H1 (cell line): Measurements from ENCODE around the gene HNRNPU. TPM values are rescaled to one million over a fixed set of nuclear protein-coding genes. Genes with fewer than 3 reads are reported as not detected.

Experiments
- CTCF ChIA-PET: fragments of 300-600 bp; sonication (Branson Sonifier 250); formaldehyde crosslinking; loops from one replicate; lab custom pipeline; 2021; ENCODE audit not compliant: partially characterized antibody; lab: Charles Lee
- POLR2A ChIA-PET: fragments of 300-600 bp; sonication (Branson Sonifier 250); formaldehyde crosslinking; loops from one replicate; lab custom pipeline; 2021; ENCODE audit warnings: inconsistent platforms; ENCODE audit not compliant: partially characterized antibody; lab: Charles Lee
- DNase-seq, 2 experiments: peaks; one replicate each; pipeline versions ENCODE4 v3.0.0 to v3.0.0-alpha.2; 2010 to 2022; ENCODE audit warnings: low spot score in 2 of 2, low read depth in 1 of 2, mixed read lengths in 1 of 2
- FAIRE-seq: peaks from 2 replicates; lab custom pipeline; 2011; peaks lifted over from hg19 to GRCh38; lab: Jason Lieb, UNC
- H2AFZ ChIP-seq: 2 replicates; pipeline ENCODE4 v1.8.1; 2012; ENCODE audit warnings: low read length, inconsistent platforms
- H2AK5ac ChIP-seq: 2 replicates; pipeline ENCODE4 v1.6.1; 2013; ENCODE audit warnings: low read depth, low read length
- H2BK120ac ChIP-seq: replicated peaks from 2 replicates; pipeline ENCODE3; 2013; ENCODE audit warnings: low read depth, low read length, inconsistent platforms
- H2BK12ac ChIP-seq: 2 replicates; pipeline ENCODE4 v1.6.1; 2013; ENCODE audit warnings: low read depth, low read length
- H2BK15ac ChIP-seq: 2 replicates; pipeline ENCODE4 v1.6.1; 2013; ENCODE audit warnings: low read length
- H2BK20ac ChIP-seq: 2 replicates; pipeline ENCODE4 v1.6.1; 2013; ENCODE audit warnings: low read length
- H2BK5ac ChIP-seq: 2 replicates; pipeline ENCODE4 v1.6.1; 2013; ENCODE audit warnings: low read depth, low read length
- H3K14ac ChIP-seq: 2 replicates; pipeline ENCODE4 v1.6.1; 2013; ENCODE audit warnings: inconsistent platforms; ENCODE audit not compliant: insufficient read length
- H3K18ac ChIP-seq: 2 replicates; pipeline ENCODE4 v1.6.1; 2013; ENCODE audit warnings: low read length; ENCODE audit errors: extremely low read depth
- H3K23ac ChIP-seq: 2 replicates; pipeline ENCODE4 v1.6.1; 2013; ENCODE audit warnings: inconsistent platforms; ENCODE audit not compliant: insufficient read length
- H3K23me2 ChIP-seq: 2 replicates; pipeline ENCODE4 v1.6.1; 2013; ENCODE audit warnings: low read depth, low read length
- H3K27ac ChIP-seq: 2 replicates; pipeline ENCODE4 v1.6.1; 2011; ENCODE audit warnings: low read depth, low read length, inconsistent platforms
- H3K27me3 ChIP-seq, 4 experiments: replicated peaks in 1 of 4; 1 replicate in 1 of 4; 2 replicates in 3 of 4; pipeline versions ENCODE4 v1.6.1 to v1.8.1; 2011 to 2013; ENCODE audit warnings: low read length in 3 of 4, mild to moderate bottlenecking in 3 of 4, inconsistent platforms in 2 of 4, mixed read lengths in 2 of 4, moderate library complexity in 1 of 4; ENCODE audit not compliant: control insufficient read depth in 3 of 4, insufficient read depth in 3 of 4; ENCODE audit errors: extremely low read depth in 1 of 4
- H3K36me3 ChIP-seq, 4 experiments: 2 replicates each; pipeline versions ENCODE4 v1.6.1 to v1.8.1; 2011 to 2013; ENCODE audit warnings: mild to moderate bottlenecking in 4 of 4, low read length in 3 of 4, moderate library complexity in 2 of 4, control low read depth in 1 of 4, inconsistent platforms in 1 of 4; ENCODE audit not compliant: insufficient read depth in 4 of 4, control insufficient read depth in 2 of 4
- H3K4ac ChIP-seq: replicated peaks from 2 replicates; pipeline ENCODE3; 2013; ENCODE audit warnings: low read length, low read depth, mixed read lengths, inconsistent platforms; ENCODE audit not compliant: insufficient read length
- H3K4me1 ChIP-seq, 4 experiments: replicated peaks in 1 of 4; 1 replicate in 1 of 4; 2 replicates in 3 of 4; pipeline versions ENCODE4 v1.6.1 to v1.8.1; 2011 to 2013; ENCODE audit warnings: low read length in 3 of 4, inconsistent platforms in 2 of 4, mixed read lengths in 1 of 4; ENCODE audit not compliant: insufficient read depth in 4 of 4, control insufficient read depth in 3 of 4
- H3K4me2 ChIP-seq, 2 experiments: 2 replicates each; pipeline versions ENCODE4 v1.6.1 to v1.8.1; 2011 to 2013; ENCODE audit warnings: low read depth in 2 of 2, low read length in 2 of 2, control low read depth in 1 of 2, inconsistent platforms in 1 of 2, mild to moderate bottlenecking in 1 of 2; ENCODE audit not compliant: insufficient read depth in 1 of 2
- H3K4me3 ChIP-seq, 4 experiments: fragments of 200-600, 300-600 bp in 1 of 4; sonication (generic), shearing (Covaris generic), sonication (Bioruptor Twin) in 1 of 4; 2 replicates each; pipeline versions ENCODE4 v1.5.1 to v1.8.1; 2011 to 2016; ENCODE audit warnings: low read length in 4 of 4, low read depth in 3 of 4, control low read depth in 2 of 4, inconsistent platforms in 2 of 4, mild to moderate bottlenecking in 2 of 4, mixed read lengths in 1 of 4, moderate library complexity in 1 of 4; ENCODE audit not compliant: insufficient read depth in 2 of 4; ENCODE audit errors: extremely low read depth in 1 of 4
- H3K56ac ChIP-seq: replicated peaks from 2 replicates; pipeline ENCODE3; 2013; ENCODE audit warnings: low read depth, mild to moderate bottlenecking, mixed read lengths, low read length, inconsistent platforms; ENCODE audit not compliant: insufficient read length
- H3K79me1 ChIP-seq: 2 replicates; pipeline ENCODE4 v1.6.1; 2013; ENCODE audit warnings: low read depth, low read length, control low read depth
- H3K79me2 ChIP-seq, 2 experiments: 2 replicates each; pipeline versions ENCODE4 v1.6.1 to v1.8.1; 2012 to 2013; ENCODE audit warnings: low read length in 2 of 2, mild to moderate bottlenecking in 2 of 2, inconsistent platforms in 1 of 2; ENCODE audit not compliant: insufficient read depth in 2 of 2, control insufficient read depth in 1 of 2
- H3K9ac ChIP-seq, 4 experiments: replicated peaks in 1 of 4; 1 replicate in 1 of 4; 2 replicates in 3 of 4; pipeline versions ENCODE4 v1.6.1 to v1.8.1; 2011 to 2013; ENCODE audit warnings: low read depth in 3 of 4, low read length in 3 of 4, control low read depth in 2 of 4, mild to moderate bottlenecking in 2 of 4, moderate library complexity in 2 of 4, inconsistent platforms in 1 of 4; ENCODE audit errors: extremely low read depth in 1 of 4
- H3K9me3 ChIP-seq, 2 experiments: 2 replicates each; pipeline versions ENCODE4 v1.6.1 to v1.8.1; 2012 to 2013; ENCODE audit warnings: mild to moderate bottlenecking in 2 of 2, moderate library complexity in 2 of 2, control low read depth in 1 of 2, inconsistent platforms in 1 of 2, low read depth in 1 of 2, low read length in 1 of 2, mixed read lengths in 1 of 2; ENCODE audit not compliant: insufficient read depth in 2 of 2
- H4K20me1 ChIP-seq, 2 experiments: replicated peaks in 1 of 2; 2 replicates each; pipeline versions ENCODE3 to v1.8.1; 2011 to 2013; ENCODE audit warnings: inconsistent platforms in 2 of 2, low read length in 2 of 2, mild to moderate bottlenecking in 1 of 2; ENCODE audit not compliant: insufficient read depth in 2 of 2, control insufficient read depth in 1 of 2
- H4K5ac ChIP-seq: 2 replicates; pipeline ENCODE4 v1.6.1; 2013; ENCODE audit warnings: low read length, low read depth, mixed read lengths, inconsistent platforms; ENCODE audit not compliant: insufficient read length
- H4K8ac ChIP-seq: 2 replicates; pipeline ENCODE4 v1.8.0; 2013; ENCODE audit warnings: mild to moderate bottlenecking, moderate library complexity, low read length, inconsistent platforms; ENCODE audit not compliant: insufficient read depth; ENCODE audit errors: extremely low read depth
- H4K91ac ChIP-seq: replicated peaks from 2 replicates; pipeline ENCODE3; 2013; ENCODE audit warnings: low read length, mixed read lengths, inconsistent platforms; ENCODE audit not compliant: insufficient read length
- POLR2A ChIP-seq, 2 experiments: IDR thresholded peaks; 1 replicate in 1 of 2; 2 replicates in 1 of 2; pipeline ENCODE4 v1.6.1; 2011; ENCODE audit warnings: low read depth in 2 of 2, low read length in 2 of 2, mild to moderate bottlenecking in 2 of 2; ENCODE audit errors: control extremely low read depth in 1 of 2
- YY1 ChIP-seq: IDR thresholded peaks from 2 replicates; pipeline ENCODE4 v1.6.1; 2011; ENCODE audit warnings: low read depth, mild to moderate bottlenecking, low read length
- WGBS, 2 experiments: shearing (Covaris generic) in 1 of 2; methylation state at CpG; one replicate each; pipeline versions ENCODE4 v1.1.6 to v1.1.7; 2013 to 2015; ENCODE audit warnings: low lambda C conversion rate in 2 of 2, mixed read lengths in 2 of 2, inconsistent platforms in 1 of 2, low coverage in 1 of 2, missing lambda C conversion rate in 1 of 2; ENCODE audit not compliant: insufficient replicate concordance in 2 of 2, insufficient coverage in 1 of 2, insufficient read length in 1 of 2; ENCODE audit errors: extremely low coverage in 1 of 2, missing lambda C conversion rate in 1 of 2; 5-methylcytosine and 5-hydroxymethylcytosine counted together
- polyA plus RNA-seq, 7 experiments: library from polyadenylated mRNA; depleted of rRNA in 3 of 7; stranded (reverse) in 5 of 7; unstranded in 2 of 7; fragments of >200 nt in 5 of 7; fragments of 200-250 nt in 2 of 7; gene quantifications; 1 replicate in 5 of 7; 2 replicates in 1 of 7; 4 replicates in 1 of 7; pipeline versions ENCODE4 v1.2.1 to v1.2.3, GENCODE V29; 2011 to 2013; ENCODE audit warnings: missing spikeins in 2 of 7, mixed read lengths in 2 of 7
- total RNA-seq: library from RNA; stranded (reverse); fragmentation: NEBNext Ultra II Directional; extraction: Animal tissue kit (Norgen Biotek cat#: 25700); gene quantifications from 2 replicates; pipeline ENCODE4 v1.2.1, GENCODE V29; 2021

HNRNPU gene
- total and polyA plus RNA-seq, 2 of the 8 experiments (the other 6 are each of a cell fraction or from before 2014, with no cell fraction given): 95.6 to 606 TPM

DNA sequence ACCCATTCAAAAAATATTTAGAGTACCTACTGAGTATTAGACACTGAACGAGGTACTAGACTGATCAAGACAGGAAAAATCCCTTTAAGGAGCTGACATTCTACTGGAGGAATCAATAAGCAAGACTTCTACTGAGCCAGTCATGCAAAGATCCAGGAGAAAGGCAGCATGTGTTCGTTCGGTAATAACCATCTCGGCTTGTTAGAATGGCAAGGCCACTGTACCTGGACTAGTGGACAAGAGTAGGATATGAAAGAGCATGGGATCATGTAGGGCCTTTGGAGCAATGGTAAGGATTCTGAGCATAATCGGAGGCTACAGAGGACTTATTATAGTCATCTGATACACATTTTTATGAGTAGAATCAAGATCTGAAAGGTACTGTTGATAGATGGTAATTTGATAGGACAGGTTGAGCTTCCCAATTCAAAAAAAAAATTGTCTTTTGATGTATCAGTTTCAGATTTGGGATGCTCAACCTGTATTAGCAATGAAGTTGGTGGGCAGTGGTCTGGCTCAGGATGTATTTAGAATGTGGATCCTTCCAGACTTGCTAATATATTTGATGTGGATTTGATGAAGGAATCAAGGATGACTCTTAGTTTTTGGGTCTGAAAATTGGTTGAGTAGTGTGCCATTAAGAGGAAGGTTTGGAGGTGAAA lies 26.6 kb downstream of the HNRNPU start:
- no peak overlapping the region for H2BK120ac ChIP-seq
- H4K20me1 ChIP-seq: peaks cover 4 to 7% of the 10 kb centered on the region in 2 experiments
- no peak overlapping the region for H3K4ac ChIP-seq
- no peak overlapping the region for H3K9ac ChIP-seq
- H3K23me2 ChIP-seq: peaks cover 6% of the 10 kb centered on the region
- no peak overlapping the region for H4K5ac ChIP-seq
- H3K79me1 ChIP-seq: no peaks in the 10 kb centered on the region; the same call in 1 of the 2 replicates
- H3K23ac ChIP-seq: no peak overlapping the region
- H2BK12ac ChIP-seq: no peak overlapping the region
- FAIRE-seq (no peak), DNase-seq (no peak)
- H4K8ac ChIP-seq: no peak overlapping the region
- H3K14ac ChIP-seq: no peak overlapping the region
- H2AK5ac ChIP-seq: no peak overlapping the region
- H2BK15ac ChIP-seq: no peak overlapping the region
- peaks cover 0 to 3% (median under 1%) of the 10 kb centered on the region in 4 experiments; a peak in 4 of 7 replicates for H3K4me1 ChIP-seq
- H3K27me3 ChIP-seq: no peaks in the 10 kb centered on the region
- H3K18ac ChIP-seq: no peak overlapping the region
- no peaks in the 10 kb centered on the region for H3K9me3 ChIP-seq
- CTCF ChIA-PET: interaction anchor here (0.9 to 1.2 kb wide), 3 partner anchors 9 to 36 kb away, joined by 3 read pairs; no protein-coding TSS in a partner anchor
- no peak overlapping the region for H3K56ac ChIP-seq
- no peak overlapping the region for H2BK5ac ChIP-seq
- no peak overlapping the region for H3K27ac ChIP-seq
- no peak overlapping the region for H2AFZ ChIP-seq
- H2BK20ac ChIP-seq: no peak overlapping the region
- H4K91ac ChIP-seq: no peak overlapping the region
- H3K36me3 ChIP-seq: peaks cover 0 to 34% (median 6%) of the 10 kb centered on the region in 4 experiments; a peak in 5 of 8 replicates
- no peak for TF ChIP-seq YY1
- TF ChIP-seq POLR2A (IDR thresholded peaks at IDR 0.05; ENCODE audit: control extremely low read depth in 1 of 2, low read depth in 2 of 2, low read length in 2 of 2): peak in 1 of 2 experiments; percentile 49; a peak in 2 of 3 replicates
- H3K79me2 ChIP-seq: peaks cover 0 to 45% of the 10 kb centered on the region in 2 experiments; a peak in 3 of 4 replicates
- POLR2A ChIA-PET: interaction anchor here (0.9 to 18.5 kb wide), 7 partner anchors 20 to 233 kb away, joined by 3 to 677 read pairs (median 10); partner anchors contain the start of gene HNRNPU
- H3K4me2 ChIP-seq: peak overlapping the region; percentile 75 to 82
- WGBS, 2 experiments: 84% methylated on average over 5 of the region's 5 CpGs; no CpG with 5 or more reads in 1 of the 2 experiments
- H3K4me3 ChIP-seq: peak overlapping the region in 1 of 4 experiments; percentile 87; a peak in 2 of 8 replicates
